Measurements from ENCODE around the gene AREL1. TPM values are rescaled to one million over a fixed set of nuclear protein-coding genes. Genes with fewer than 3 reads are reported as not detected.

AREL1 gene
- total and polyA plus RNA-seq, 2 donors (not counting 3 experiments of a cell fraction or from before 2014, with no cell fraction given), result 46.4 to 67.2 TPM

DNA sequence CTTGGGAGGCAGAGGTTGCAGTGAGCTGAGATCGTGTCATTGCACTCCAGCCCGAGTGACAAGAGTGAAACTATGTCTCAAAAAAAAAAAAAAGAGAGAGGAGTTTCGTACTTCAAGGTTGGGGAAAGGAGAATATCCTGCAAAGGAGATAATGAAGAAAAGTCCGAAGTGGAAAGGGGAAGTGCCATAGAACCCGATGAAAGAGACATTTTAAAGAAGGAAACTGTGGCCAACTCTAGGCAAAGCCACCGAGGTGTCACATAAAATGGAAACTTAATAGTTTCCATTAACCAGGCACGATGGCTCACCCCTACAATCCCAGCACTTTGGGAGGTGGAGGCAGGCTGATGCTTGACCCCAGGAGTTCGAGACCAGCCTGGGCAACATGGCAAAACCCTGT, 85.8 kb downstream of the AREL1 start:
- CTCF ChIA-PET, result no interaction called here
- no peak for FAIRE-seq

More for the DNA sequence above, 85.8 kb downstream of the AREL1 start:
- no peak overlapping the region for H3K9ac ChIP-seq (replicated peaks; ENCODE audit: extremely low read depth, insufficient read depth, low read length)
- H2AFZ ChIP-seq (ENCODE audit: low read depth, low read length), result no peak overlapping the region
- no peaks in the 10 kb centered on the region for H3K9me3 ChIP-seq (replicated peaks; ENCODE audit: control insufficient read depth, insufficient read depth, low read length)
- H3K27ac ChIP-seq (ENCODE audit: insufficient read depth, low read depth, low read length), result no peak overlapping the region
- H3K27me3 ChIP-seq (ENCODE audit: control insufficient read depth in 2 of 2, insufficient read depth in 2 of 2, low read length in 2 of 2), result no peaks in the 10 kb centered on the region
- no peak overlapping the region for H3K4me2 ChIP-seq (ENCODE audit: insufficient read depth, low read length)
- dilution Hi-C loops (cut with MboI; ENCODE audit: extremely low pct_ligation_motif_present, low sequenced_read_pairs) (no loop called here), intact Hi-C loops (cut with micrococcal nuclease) (no loop called here)
- H3K4me1 ChIP-seq (ENCODE audit: control insufficient read depth, extremely low read depth, insufficient read depth, low read length), result peaks cover 1% of the 10 kb centered on the region
- no peaks in the 10 kb centered on the region for H3K9me1 ChIP-seq (replicated peaks; ENCODE audit: control insufficient read depth, extremely low read depth, insufficient read depth, low read length)
- DNase-seq (ENCODE audit: low read depth, low spot score), result no peak
- no peak for TF ChIP-seq MYC (IDR thresholded peaks at IDR 0.05; ENCODE audit: low read depth, low read length)
- TF ChIP-seq, protein P1, sequence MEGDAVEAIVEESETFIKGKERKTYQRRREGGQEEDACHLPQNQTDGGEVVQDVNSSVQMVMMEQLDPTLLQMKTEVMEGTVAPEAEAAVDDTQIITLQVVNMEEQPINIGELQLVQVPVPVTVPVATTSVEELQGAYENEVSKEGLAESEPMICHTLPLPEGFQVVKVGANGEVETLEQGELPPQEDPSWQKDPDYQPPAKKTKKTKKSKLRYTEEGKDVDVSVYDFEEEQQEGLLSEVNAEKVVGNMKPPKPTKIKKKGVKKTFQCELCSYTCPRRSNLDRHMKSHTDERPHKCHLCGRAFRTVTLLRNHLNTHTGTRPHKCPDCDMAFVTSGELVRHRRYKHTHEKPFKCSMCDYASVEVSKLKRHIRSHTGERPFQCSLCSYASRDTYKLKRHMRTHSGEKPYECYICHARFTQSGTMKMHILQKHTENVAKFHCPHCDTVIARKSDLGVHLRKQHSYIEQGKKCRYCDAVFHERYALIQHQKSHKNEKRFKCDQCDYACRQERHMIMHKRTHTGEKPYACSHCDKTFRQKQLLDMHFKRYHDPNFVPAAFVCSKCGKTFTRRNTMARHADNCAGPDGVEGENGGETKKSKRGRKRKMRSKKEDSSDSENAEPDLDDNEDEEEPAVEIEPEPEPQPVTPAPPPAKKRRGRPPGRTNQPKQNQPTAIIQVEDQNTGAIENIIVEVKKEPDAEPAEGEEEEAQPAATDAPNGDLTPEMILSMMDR (IDR thresholded peaks at IDR 0.05; ENCODE audit: extremely low read depth in 1 of 2, insufficient read depth in 1 of 2, low read depth in 1 of 2, low read length in 2 of 2), result no peak
- TF ChIP-seq POLR2AphosphoS5 (IDR thresholded peaks at IDR 0.05; ENCODE audit: insufficient read depth, low read depth, low read length), result no peak
- no peak for TF ChIP-seq GATA2 (IDR thresholded peaks at IDR 0.05; ENCODE audit: insufficient read depth, insufficient read length, low read depth, low read length)
- TF ChIP-seq FOS (IDR thresholded peaks at IDR 0.05; ENCODE audit: borderline replicate concordance, insufficient read depth, low read length), result no peak
- TF ChIP-seq, protein P2, sequence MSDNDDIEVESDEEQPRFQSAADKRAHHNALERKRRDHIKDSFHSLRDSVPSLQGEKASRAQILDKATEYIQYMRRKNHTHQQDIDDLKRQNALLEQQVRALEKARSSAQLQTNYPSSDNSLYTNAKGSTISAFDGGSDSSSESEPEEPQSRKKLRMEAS (IDR thresholded peaks at IDR 0.05; ENCODE audit: insufficient read depth, insufficient read length), result no peak
- no peak for TF ChIP-seq EZH2 (IDR thresholded peaks at IDR 0.05; ENCODE audit: borderline replicate concordance, low read depth, low read length, severe bottlenecking)
- TF ChIP-seq JUN (IDR thresholded peaks at IDR 0.05; ENCODE audit: borderline replicate concordance, insufficient read depth, insufficient read length, low read depth), result no peak
- no peak for TF ChIP-seq POLR2A (IDR thresholded peaks at IDR 0.05; ENCODE audit: low read depth, low read length)
- H3K4me3 ChIP-seq (replicated peaks in 1 of 3; ENCODE audit: insufficient read depth in 1 of 3, low read depth in 1 of 3, low read length in 3 of 3), result no peak overlapping the region
- no peaks in the 10 kb centered on the region for H3K36me3 ChIP-seq (ENCODE audit: control insufficient read depth in 2 of 2, extremely low read depth in 1 of 2, insufficient read depth in 2 of 2, low read length in 2 of 2)
- no peaks in the 10 kb centered on the region for H4K20me1 ChIP-seq (replicated peaks; ENCODE audit: control insufficient read depth, extremely low read depth, insufficient read depth, low read length)
- POLR2A ChIA-PET, result no interaction called here
- H3K79me2 ChIP-seq (ENCODE audit: control insufficient read depth, insufficient read depth, low read length), result no peaks in the 10 kb centered on the region
- BruUV-seq (replicated peaks), result no TSS peak
